IPS-NIHi11 (cell line): Measurements from ENCODE around the gene STYXL2.
A peak's percentile ranks its signal among the peaks of the same experiment; 100 is the strongest.

Experiments
- DNase-seq: peaks from one replicate; pipeline ENCODE4 v3.0.0; 2012; ENCODE audit warnings: mixed read lengths, low spot score

Gene STYXL2

GRCh38 chr1:167136806-167137205 lies 42.9 kb downstream of the STYXL2 start:
- DNase-seq = no peak

GRCh38 chr1:167137332-167137781 lies 43.5 kb downstream of the STYXL2 start:
- DNase-seq = no peak

- DNase-seq = peak; percentile 38
Measured at GRCh38 chr1:167137793-167138510, 44.1 kb downstream of the STYXL2 start.

- peak; percentile 52 for DNase-seq
Measured at GRCh38 chr1:167138703-167139102, 44.8 kb downstream of the STYXL2 start.

- no peak for DNase-seq
Measured at GRCh38 chr1:167141963-167142362, 48.1 kb downstream of the STYXL2 start.
